Measurements from ENCODE around the gene MNT. TPM values are rescaled to one million over a fixed set of nuclear protein-coding genes. Genes with fewer than 3 reads are reported as not detected.
A peak's percentile ranks its signal among the peaks of the same experiment; 100 is the strongest.

MNT gene
- total RNA-seq, 8 experiments from 2014 or later, result 6.4 to 25.1 (median 9.9) TPM

GRCh38 chr17:2412561-2413021 lies 11.7 kb upstream of the MNT start:
- H3K4me1 ChIP-seq (replicated peaks in 1 of 2), result peaks cover 10 to 17% of the 10 kb centered on the region in 2 donors

GRCh38 chr17:2410951-2411350 lies 10.1 kb upstream of the MNT start:
- Histone ChIP-seq H3K4me3 (no peak overlapping the region), H3K4me1 (replicated peaks in 1 of 2) (peaks cover 15 to 16% of the 10 kb centered on the region in 2 donors), H3K27ac (no peak overlapping the region)
- ATAC-seq (replicated peaks in 6 of 8), result no peak
- 75 to 100% (median 91%) methylated on average over 1 to 5 of the region's 7 CpGs; no CpG with 5 or more reads in 2 of the 10 experiments for WGBS, 10 experiments
- in situ Hi-C loops (cut with MboI; ENCODE audit: low pct_unique_long_range_greater_than_20kb in 2 of 9, low sequenced_read_pairs in 9 of 9, unreplicated experiment in 9 of 9), result no loop called here

More at GRCh38 chr17:2412561-2413021, 11.7 kb upstream of the MNT start:
- 7 to 83% (median 44%) methylated on average over 1 to 2 of the region's 2 CpGs; no CpG with 5 or more reads in 3 of the 10 experiments for WGBS, 10 experiments
- peak; percentile 37 to 63 (median 51) for ATAC-seq (replicated peaks in 6 of 8)
- Histone ChIP-seq H3K4me3 (no peak overlapping the region), H3K27ac (no peak overlapping the region)
- in situ Hi-C loops (cut with MboI; ENCODE audit: low pct_unique_long_range_greater_than_20kb in 2 of 9, low sequenced_read_pairs in 9 of 9, unreplicated experiment in 9 of 9), result no loop called here

GRCh38 chr17:2406903-2407790 lies 6.3 kb upstream of the MNT start:
- Histone ChIP-seq H3K27ac (peak overlapping the region; percentile 76 to 83), H3K4me3 (no peak overlapping the region), H3K4me1 (replicated peaks in 1 of 2) (peaks cover 19 to 23% of the 10 kb centered on the region in 2 donors)
- peak; percentile 74 to 86 (median 83) for ATAC-seq (replicated peaks in 6 of 8)
- WGBS, 10 experiments, result 0 to 73% (median 22%) methylated on average over 1 to 12 of the region's 15 CpGs
- in situ Hi-C loops (cut with MboI; ENCODE audit: low pct_unique_long_range_greater_than_20kb in 2 of 9, low sequenced_read_pairs in 9 of 9, unreplicated experiment in 9 of 9), result no loop called here

- H3K27ac ChIP-seq, result peak overlapping the region; percentile 76 to 83
- WGBS, 10 experiments, result 0 to 100% (median 86%) methylated on average over 1 to 5 of the region's 8 CpGs; no CpG with 5 or more reads in 2 of the 10 experiments
- no peak for ATAC-seq (replicated peaks in 6 of 8)
- H3K4me3 ChIP-seq, result no peak overlapping the region
- in situ Hi-C loops (cut with MboI; ENCODE audit: low pct_unique_long_range_greater_than_20kb in 2 of 9, low sequenced_read_pairs in 9 of 9, unreplicated experiment in 9 of 9), result no loop called here
- peaks cover 19 to 23% of the 10 kb centered on the region in 2 donors for H3K4me1 ChIP-seq (replicated peaks in 1 of 2)
Observed at GRCh38 chr17:2406271-2406902, 5.5 kb upstream of the MNT start.

- H3K27ac ChIP-seq, result no peak overlapping the region
- peak in 2 of 8 experiments; percentile 0 to 1 for ATAC-seq (replicated peaks in 6 of 8)
- in situ Hi-C loops (cut with MboI; ENCODE audit: low pct_unique_long_range_greater_than_20kb in 2 of 9, low sequenced_read_pairs in 9 of 9, unreplicated experiment in 9 of 9), result no loop called here
Observed at GRCh38 chr17:2405247-2405926, 4.5 kb upstream of the MNT start.

GRCh38 chr17:2403044-2403443 lies 2.2 kb upstream of the MNT start:
- Histone ChIP-seq H3K4me3 (no peak overlapping the region), H3K4me1 (replicated peaks in 1 of 2) (peaks cover 26 to 30% of the 10 kb centered on the region in 2 donors), H3K27ac (no peak overlapping the region)
- in situ Hi-C loops (cut with MboI; ENCODE audit: low pct_unique_long_range_greater_than_20kb in 2 of 9, low sequenced_read_pairs in 9 of 9, unreplicated experiment in 9 of 9), result no loop called here
- 89 to 100% (median 96%) methylated on average over 1 to 4 of the region's 4 CpGs; no CpG with 5 or more reads in 3 of the 10 experiments for WGBS, 10 experiments
- ATAC-seq (replicated peaks in 6 of 8), result no peak

More at GRCh38 chr17:2405247-2405926, 4.5 kb upstream of the MNT start:
- Histone ChIP-seq H3K4me1 (replicated peaks in 1 of 2) (peaks cover 19 to 23% of the 10 kb centered on the region in 2 donors), H3K4me3 (no peak overlapping the region)
- WGBS, 10 experiments, result 14 to 100% (median 85%) methylated on average over 2 to 14 of the region's 14 CpGs; no CpG with 5 or more reads in 2 of the 10 experiments

- in situ Hi-C loops (cut with MboI; ENCODE audit: low pct_unique_long_range_greater_than_20kb in 2 of 9, low sequenced_read_pairs in 9 of 9, unreplicated experiment in 9 of 9), result no loop called here
- 8 to 50% (median 16%) methylated on average over 2 to 6 of the region's 15 CpGs; no CpG with 5 or more reads in 5 of the 10 experiments for WGBS, 10 experiments
- no peak for ATAC-seq (replicated peaks in 6 of 8)
- Histone ChIP-seq H3K4me1 (replicated peaks in 1 of 2) (peaks cover 27 to 29% of the 10 kb centered on the region in 2 donors), H3K27ac (peak overlapping the region; percentile 96 to 97), H3K4me3 (peak overlapping the region; percentile 60 to 90 (median 62))
Observed at GRCh38 chr17:2402544-2402943, 1.7 kb upstream of the MNT start.

- ATAC-seq (replicated peaks in 6 of 8), result peak; percentile 12 to 65 (median 54)
- Histone ChIP-seq H3K4me1 (replicated peaks in 1 of 2) (peaks cover 25 to 26% of the 10 kb centered on the region in 2 donors), H3K27ac (peak overlapping the region; percentile 96 to 97), H3K4me3 (peak overlapping the region; percentile 60 to 90 (median 62))
- WGBS, 10 experiments, result 0 to 4% (median 0%) methylated on average over 1 to 20 of the region's 72 CpGs; no CpG with 5 or more reads in 5 of the 10 experiments
- in situ Hi-C loops (cut with MboI; ENCODE audit: low pct_unique_long_range_greater_than_20kb in 2 of 9, low sequenced_read_pairs in 9 of 9, unreplicated experiment in 9 of 9), result no loop called here
Observed at GRCh38 chr17:2401426-2402221, 764 bp upstream of the MNT start.

GRCh38 chr17:2400474-2400866 lies 390 bp downstream of the MNT start:
- in situ Hi-C loops (cut with MboI; ENCODE audit: low pct_unique_long_range_greater_than_20kb in 2 of 9, low sequenced_read_pairs in 9 of 9, unreplicated experiment in 9 of 9), result no loop called here
- Histone ChIP-seq H3K4me1 (replicated peaks in 1 of 2) (peaks cover 34 to 35% of the 10 kb centered on the region in 2 donors), H3K4me3 (peak overlapping the region; percentile 60 to 90 (median 62)), H3K27ac (peak overlapping the region; percentile 96 to 97)
- 0% methylated on average over 11 of the region's 43 CpGs; no CpG with 5 or more reads in 9 of the 10 experiments for WGBS, 10 experiments
- ATAC-seq (replicated peaks in 6 of 8), result no peak

- in situ Hi-C loops (cut with MboI; ENCODE audit: low pct_unique_long_range_greater_than_20kb in 2 of 9, low sequenced_read_pairs in 9 of 9, unreplicated experiment in 9 of 9), result no loop called here
- peak overlapping the region; percentile 96 to 97 for H3K27ac ChIP-seq
- ATAC-seq (replicated peaks in 6 of 8), result peak; percentile 15 to 57 (median 49)
- WGBS, 10 experiments, result 0 to 1% methylated on average over 11 of the region's 82 CpGs; no CpG with 5 or more reads in 8 of the 10 experiments
- peaks cover 38 to 40% of the 10 kb centered on the region in 2 donors for H3K4me1 ChIP-seq (replicated peaks in 1 of 2)
- peak overlapping the region; percentile 60 to 90 (median 62) for H3K4me3 ChIP-seq
Observed at GRCh38 chr17:2399572-2400473, 1.0 kb downstream of the MNT start.

Measured in motor neuron (in vitro differentiated cells).